Spleen (tissue), 7 donors: ENCODE data around the gene NR1H3.

Experiments
- CTCF ChIP-seq, 11 experiments: fragments of 200-600 bp in 7 of 11; fragments of 450-650 bp in 4 of 11; sonication (generic) in 4 of 11; IDR thresholded peaks in 8 of 11; conservative IDR thresholded peaks in 3 of 11; 1 replicate in 7 of 11; 2 replicates in 4 of 11; pipeline versions ENCODE4 v1.4.0 to v1.8.0; 2016 to 2021; ENCODE audit warnings: antibody characterized with exemption in 11 of 11, inconsistent platforms in 4 of 11, mild to moderate bottlenecking in 1 of 11
- POLR2AphosphoS5 ChIP-seq, 3 donors: sonication (generic); formaldehyde crosslinking; IDR thresholded peaks; one replicate each; pipeline ENCODE4 v1.5.1; 2017; ENCODE audit warnings: antibody characterized with exemption in 3 of 3
- donor health status: DM: no; HTN: no; CAD: no; lungs with moderate emphysema.
- donor health status: DM: no; HTN: no; CAD: no.
- donor health status: DM: no; HTN: no; CAD: no.

DNA sequence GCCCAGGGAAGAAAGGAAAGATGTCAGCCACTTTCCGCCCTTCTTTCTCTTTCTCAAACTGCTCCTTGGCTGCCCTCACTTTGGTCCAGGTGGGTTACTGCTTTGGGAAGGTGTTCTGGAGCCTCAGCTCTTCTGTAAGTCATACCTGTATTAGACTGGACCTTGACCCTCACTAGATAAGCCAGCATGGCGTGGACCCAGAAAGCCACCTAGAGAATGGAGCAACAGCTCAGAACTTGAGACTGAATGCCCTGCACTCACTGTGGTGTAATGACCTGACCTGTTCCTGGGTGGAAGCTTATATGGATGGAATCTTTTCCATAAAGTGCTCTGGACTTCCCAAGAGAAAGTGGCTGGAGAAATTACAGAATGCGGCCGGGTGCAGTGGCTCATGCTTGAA, 24.7 kb upstream of the NR1H3 start:
- no peak for TF ChIP-seq CTCF (IDR thresholded peaks at IDR 0.05 in 8 of 11, conservative IDR thresholded peaks at IDR 0.05 in 3 of 11)
- no peak for TF ChIP-seq POLR2AphosphoS5 (IDR thresholded peaks at IDR 0.05)
